H54 (cell line): ENCODE data around the gene ANKS1A.
"Not testable (repeated sequence)": the region's sequence is repeated elsewhere in the genome, so short reads cannot be mapped to it uniquely, and the experiment has no call there.

ENCODE experiments used
- DNase-seq: peaks from one replicate; pipeline ENCODE4 v3.0.0; 2011; ENCODE audit warnings: low spot score, mixed read lengths; ENCODE audit not compliant: insufficient read length
- FAIRE-seq: peaks from 3 replicates; lab custom pipeline; 2011; peaks lifted over from hg19 to GRCh38; lab: Jason Lieb, UNC
- POLR2A ChIP-seq: IDR thresholded peaks from 2 replicates; pipeline ENCODE4 v1.6.1; 2011; ENCODE audit warnings: low read depth, mild to moderate bottlenecking, low read length

The ANKS1A gene

DNA sequence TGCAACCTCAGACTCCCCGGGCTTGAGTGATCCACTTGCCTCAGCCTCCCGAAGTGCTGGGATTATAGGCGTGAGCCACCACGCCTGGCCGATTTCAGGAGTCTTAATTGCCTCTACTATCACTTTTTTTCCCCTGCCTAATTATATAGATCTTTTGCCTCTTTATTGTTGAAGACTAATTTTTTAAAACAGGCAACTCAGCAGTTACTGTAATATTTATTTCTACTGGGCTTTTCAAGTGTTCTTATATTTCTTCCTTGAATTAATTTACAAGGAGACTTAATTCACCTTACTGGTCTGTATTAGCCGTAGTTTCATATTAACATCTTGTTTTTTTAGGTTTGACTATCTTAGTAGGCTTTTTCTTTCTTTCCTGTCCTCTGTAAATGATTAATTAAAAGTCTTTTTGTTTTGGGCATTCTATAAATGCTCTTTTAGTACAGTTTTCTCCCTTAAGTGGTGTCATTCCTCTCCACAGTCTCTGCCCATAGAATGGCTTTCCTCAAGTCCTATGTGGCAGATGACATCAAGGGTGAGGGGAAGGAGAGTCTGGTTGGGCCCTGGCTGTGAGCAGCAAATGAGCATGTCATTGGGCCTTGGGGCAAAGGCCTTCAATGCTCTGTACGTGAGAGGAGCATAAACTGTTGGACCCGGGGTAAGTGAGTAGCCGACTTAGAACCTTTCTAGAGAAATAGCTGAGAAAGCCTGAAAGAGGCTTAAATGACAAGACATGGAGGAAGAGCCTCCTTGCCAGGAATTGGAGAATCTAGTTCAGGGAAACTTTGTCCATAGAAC lies 36.0 kb downstream of the ANKS1A start:
- FAIRE-seq (no peak), DNase-seq (no peak)
- TF ChIP-seq POLR2A, result no peak

DNA sequence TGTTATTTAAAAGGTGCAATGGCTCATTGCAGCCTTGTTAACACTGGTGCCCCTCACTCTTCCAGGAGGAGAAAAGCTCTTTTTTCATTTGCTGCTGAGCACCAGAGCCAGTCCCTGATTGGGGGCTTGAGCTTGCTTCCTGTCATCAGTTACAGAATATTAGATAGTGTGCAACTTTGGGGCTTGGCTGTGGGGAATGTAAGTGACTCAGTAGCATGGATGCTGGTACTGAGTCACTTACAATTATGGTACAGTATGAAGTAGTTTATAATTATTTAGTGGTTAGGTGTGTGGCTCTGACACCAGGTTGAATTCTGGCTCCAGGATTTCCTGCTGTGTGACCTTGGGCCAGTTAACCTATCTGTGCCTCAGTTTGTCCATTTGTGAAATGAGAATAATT lies 37.6 kb downstream of the ANKS1A start:
- DNase-seq (peak; percentile 36), FAIRE-seq (peak; percentile 11)
- TF ChIP-seq POLR2A, result no peak

DNA sequence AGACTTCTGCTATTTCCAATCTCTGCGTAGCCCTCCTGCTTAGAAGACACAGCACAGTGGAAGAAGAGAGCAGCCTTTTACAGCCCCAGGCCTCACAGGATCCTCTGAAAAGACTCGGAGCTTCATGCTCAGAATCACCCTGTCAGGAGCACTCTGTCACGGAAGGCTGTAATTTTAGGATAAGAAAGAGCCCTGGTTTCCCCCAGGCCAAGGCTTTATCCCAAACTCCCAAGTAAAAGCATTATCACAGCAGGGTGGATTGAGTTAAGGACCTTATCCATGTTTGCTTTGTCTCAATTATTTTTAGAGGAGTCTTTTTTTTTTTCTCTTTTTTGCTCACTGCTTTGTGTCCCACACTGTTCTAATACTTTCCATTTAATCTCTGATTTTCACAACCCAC lies 39.2 kb downstream of the ANKS1A start:
- FAIRE-seq (no peak), DNase-seq (no peak)
- no peak for TF ChIP-seq POLR2A

- DNase-seq, result no peak
- no peak for TF ChIP-seq POLR2A
- FAIRE-seq, result no peak
These were observed 39.6 kb downstream of the ANKS1A start for GRCh38 chr6:34928695-34929094.

- FAIRE-seq (no peak), DNase-seq (no peak)
- TF ChIP-seq POLR2A, result no peak
These were observed 40.4 kb downstream of the ANKS1A start for GRCh38 chr6:34929241-34929978.

DNA sequence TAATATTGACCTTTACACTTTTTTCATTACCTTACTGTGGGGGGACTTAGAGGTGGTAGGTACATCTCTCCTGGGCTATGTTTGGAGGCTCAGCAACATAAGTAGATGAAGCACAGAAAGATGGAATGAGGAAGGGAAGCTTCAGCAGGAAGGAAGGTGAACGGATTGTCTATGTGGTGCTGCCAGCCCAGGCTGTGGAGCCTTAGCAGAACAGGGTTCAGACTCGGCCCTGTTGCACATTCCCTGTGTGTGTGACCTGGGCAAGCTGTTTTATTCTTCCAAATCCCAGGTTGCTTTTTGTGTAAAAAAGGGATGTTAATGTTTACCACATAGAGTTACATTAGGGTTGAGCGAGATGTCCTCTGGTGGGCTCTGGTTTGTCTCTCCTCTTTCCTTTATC lies 41.2 kb downstream of the ANKS1A start:
- no peak for TF ChIP-seq POLR2A
- DNase-seq, result no peak
- no peak for FAIRE-seq

- DNase-seq, FAIRE-seq: not testable (repeated sequence)
These were observed 43.1 kb downstream of the ANKS1A start for GRCh38 chr6:34932202-34932601.

DNA sequence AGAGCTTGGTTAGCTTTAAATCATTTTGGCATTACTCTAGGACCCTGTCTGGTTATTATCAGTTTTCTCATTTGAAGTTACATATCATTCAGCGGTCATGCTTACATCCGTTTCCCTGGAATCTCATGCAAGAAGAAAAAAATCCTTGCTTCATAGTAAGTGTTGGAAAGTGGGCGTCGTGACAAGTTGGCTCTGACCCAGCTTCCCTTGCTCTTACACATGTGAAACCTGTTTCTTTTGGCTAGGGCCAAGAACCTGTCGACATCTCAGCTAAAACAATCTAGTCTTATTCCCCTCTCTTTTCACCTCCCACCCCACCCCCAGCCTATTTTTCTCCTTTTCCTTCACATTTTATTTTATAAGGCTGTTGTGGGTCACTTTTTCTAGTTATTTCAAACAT lies 45.5 kb downstream of the ANKS1A start:
- no peak for FAIRE-seq
- DNase-seq, result no peak
- TF ChIP-seq POLR2A, result no peak

DNA sequence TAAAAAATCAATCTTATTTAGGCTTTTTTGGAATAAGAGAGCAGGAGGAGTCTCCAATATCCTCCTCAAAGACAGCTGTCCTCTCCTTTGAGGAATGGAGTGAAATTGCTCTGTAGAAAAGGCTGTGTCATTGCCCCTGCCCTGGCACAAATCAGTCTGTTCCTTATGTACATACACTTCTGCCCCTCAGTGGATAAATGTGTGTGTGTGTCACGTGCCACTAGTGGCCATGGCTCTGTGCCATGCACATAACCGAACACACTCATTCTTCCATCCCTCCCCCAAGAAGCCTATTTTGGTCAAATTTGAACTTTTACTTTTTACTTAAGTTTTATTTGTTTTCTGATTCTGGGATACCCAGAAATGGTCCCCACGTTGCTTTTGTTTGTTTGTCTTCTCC lies 49.2 kb downstream of the ANKS1A start:
- DNase-seq, result no peak
- TF ChIP-seq POLR2A, result no peak
- FAIRE-seq, result no peak

DNA sequence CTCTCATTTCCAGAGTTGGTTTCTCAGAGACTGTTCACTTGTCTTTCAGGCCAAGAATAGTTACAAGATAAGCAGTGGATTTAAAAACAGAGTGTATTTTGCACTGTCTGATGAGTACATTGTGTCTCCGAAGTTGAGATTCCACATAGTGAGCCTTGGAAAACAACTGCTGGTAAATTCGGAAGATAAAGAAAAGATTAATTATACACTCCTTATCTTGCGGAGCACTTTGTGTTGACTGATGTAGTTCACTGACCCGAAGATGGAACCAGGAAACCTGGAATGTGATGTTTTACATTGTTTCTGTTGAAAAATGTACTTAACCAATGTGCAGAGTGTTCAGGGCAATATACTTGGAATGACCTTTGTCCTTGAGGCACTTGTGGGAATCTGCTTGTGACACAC lies 51.0 kb downstream of the ANKS1A start:
- FAIRE-seq (no peak), DNase-seq (no peak)
- TF ChIP-seq POLR2A, result no peak

GRCh38 chr6:34941421-34941820 lies 52.4 kb downstream of the ANKS1A start:
- FAIRE-seq (no peak), DNase-seq (no peak)
- TF ChIP-seq POLR2A, result no peak

- TF ChIP-seq POLR2A, result no peak
- no peak for DNase-seq
- FAIRE-seq, result no peak
These were observed 56.3 kb downstream of the ANKS1A start for GRCh38 chr6:34945317-34945716.

DNA sequence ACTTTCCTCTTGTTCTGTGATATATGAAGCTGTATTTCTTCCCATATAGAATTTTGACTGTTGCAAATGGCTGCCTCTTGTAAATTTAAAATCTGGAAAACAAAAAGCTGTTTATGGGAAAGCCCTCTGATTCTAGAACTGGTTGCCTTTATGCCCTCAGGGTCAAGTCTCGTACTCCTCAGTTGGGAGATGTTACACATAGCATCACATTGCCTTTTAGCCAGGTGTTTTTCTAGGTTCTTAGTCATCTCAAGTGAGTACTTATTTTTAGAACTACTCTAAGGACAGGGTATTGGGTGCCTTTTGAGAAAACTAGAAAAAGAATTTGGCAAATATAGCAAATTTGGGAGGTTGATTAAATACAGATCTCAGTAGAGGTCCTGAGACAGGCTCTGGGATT lies 58.5 kb downstream of the ANKS1A start:
- FAIRE-seq (no peak), DNase-seq (no peak)
- no peak for TF ChIP-seq POLR2A

- no peak for TF ChIP-seq POLR2A
- FAIRE-seq (no peak), DNase-seq (no peak)
These were observed 60.6 kb downstream of the ANKS1A start for GRCh38 chr6:34949636-34950035.

DNA sequence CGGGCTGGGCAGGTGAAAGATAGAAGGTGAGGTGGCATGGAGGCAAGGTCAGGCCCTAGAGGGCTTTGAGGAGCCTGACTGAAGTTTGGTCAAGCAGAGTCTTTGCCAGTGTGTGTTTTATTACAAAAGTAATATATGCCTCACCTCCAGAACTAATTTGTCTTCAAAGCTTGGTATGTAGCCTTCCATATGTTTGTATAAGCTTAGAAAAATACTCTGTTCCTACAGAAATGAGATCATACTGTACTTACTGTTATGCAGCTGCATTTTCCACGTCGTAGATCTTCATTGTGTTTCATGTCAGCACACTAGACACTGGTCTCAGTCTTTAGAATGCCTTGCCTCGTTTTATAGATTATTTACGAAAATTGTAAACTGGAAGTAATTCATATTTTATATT lies 61.8 kb downstream of the ANKS1A start:
- no peak for DNase-seq
- no peak for TF ChIP-seq POLR2A
- no peak for FAIRE-seq

DNA sequence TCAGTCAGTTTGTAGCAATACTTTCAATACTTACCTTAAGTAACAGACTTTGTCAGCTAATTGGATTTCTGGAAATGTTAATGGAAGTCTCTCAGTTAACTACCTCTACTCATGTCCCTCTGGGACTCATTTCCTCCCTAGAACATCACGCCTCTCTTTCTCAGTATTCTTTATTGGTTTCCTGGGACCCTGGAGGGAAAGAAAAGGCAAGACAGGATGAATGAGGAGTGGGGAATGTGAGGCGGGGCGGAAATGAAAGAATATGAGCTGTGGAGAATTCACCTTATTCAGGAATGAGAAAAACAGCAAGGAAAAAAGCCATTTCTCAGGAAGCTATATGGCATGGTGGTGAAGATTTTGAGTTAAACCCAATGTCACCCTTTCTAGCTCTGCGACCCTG lies 62.7 kb downstream of the ANKS1A start:
- no peak for FAIRE-seq
- DNase-seq, result no peak

More for the DNA sequence above, 62.7 kb downstream of the ANKS1A start:
- no peak for TF ChIP-seq POLR2A
